ENCODE data around the gene CENPI. TPM values are rescaled to one million over a fixed set of nuclear protein-coding genes. Genes with fewer than 3 reads are reported as not detected.

Gene CENPI
- polyA plus RNA-seq, 1 of the 3 experiments (the other 2 are of a cell fraction) = 2.4 TPM

DNA sequence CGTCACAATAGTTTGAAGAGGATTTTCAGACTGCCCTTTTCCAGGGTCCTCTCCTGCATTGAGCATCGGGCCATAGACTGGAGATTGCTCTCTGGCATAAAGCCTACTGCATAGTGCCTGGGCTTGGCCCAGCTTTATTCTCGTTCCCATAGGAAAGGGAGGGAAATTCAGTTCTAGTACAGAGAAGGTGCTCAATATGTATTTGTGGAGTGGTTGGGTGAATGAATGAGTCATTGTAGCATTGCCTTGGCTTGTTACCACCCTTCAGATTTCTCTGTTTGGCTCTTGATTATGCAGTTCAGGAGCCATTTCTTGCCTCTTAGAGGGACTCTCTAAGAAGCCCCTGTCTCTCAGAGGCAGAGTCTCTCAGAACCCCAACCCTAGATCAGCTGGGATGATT lies 16.8 kb upstream of the CENPI start:
- H3K4me3 ChIP-seq (ENCODE audit: low read depth in 2 of 2, low read length in 1 of 2) = no peak overlapping the region
- no peaks in the 10 kb centered on the region for H3K79me2 ChIP-seq (ENCODE audit: insufficient read depth)
- H3F3A ChIP-seq (replicated peaks; ENCODE audit: insufficient read depth) = peaks cover 3% of the 10 kb centered on the region
- no peak overlapping the region for H3K9ac ChIP-seq
- H3K36me3 ChIP-seq (replicated peaks in 1 of 2; ENCODE audit: control insufficient read depth in 1 of 2, insufficient read depth in 2 of 2, low read length in 1 of 2) = no peaks in the 10 kb centered on the region
- POLR2A ChIA-PET = no interaction called here
- H3K4me1 ChIP-seq (ENCODE audit: control insufficient read depth in 1 of 2, insufficient read depth in 2 of 2, low read depth in 1 of 2, low read length in 1 of 2) = peaks cover 0 to 8% of the 10 kb centered on the region in 2 experiments; a peak in 1 of 4 replicates
- 47% methylated on average over 3 of the region's 3 CpGs for WGBS (ENCODE audit: low lambda C conversion rate)
- 0 out of 2 replicates have a peak overlapping the region, but pooled peaks have one; percentile 62 for H3K4me2 ChIP-seq
- no peak overlapping the region for H2AFZ ChIP-seq (ENCODE audit: low read depth)
- TF ChIP-seq RAD21 (IDR thresholded peaks at IDR 0.05; ENCODE audit: low read length) = no peak
- CTCF ChIA-PET = no interaction called here
- no peak for DNase-seq
- H3K27ac ChIP-seq (ENCODE audit: low read depth in 2 of 2, low read length in 1 of 2) = no peak overlapping the region
- no peaks in the 10 kb centered on the region for H4K20me1 ChIP-seq (ENCODE audit: insufficient read depth)
- no peaks in the 10 kb centered on the region; the same call in 1 of the 2 replicates for H3K27me3 ChIP-seq (ENCODE audit: insufficient read depth)
- H3K9me2 ChIP-seq = no peaks in the 10 kb centered on the region
- H3K9me3 ChIP-seq = no peaks in the 10 kb centered on the region

DNA sequence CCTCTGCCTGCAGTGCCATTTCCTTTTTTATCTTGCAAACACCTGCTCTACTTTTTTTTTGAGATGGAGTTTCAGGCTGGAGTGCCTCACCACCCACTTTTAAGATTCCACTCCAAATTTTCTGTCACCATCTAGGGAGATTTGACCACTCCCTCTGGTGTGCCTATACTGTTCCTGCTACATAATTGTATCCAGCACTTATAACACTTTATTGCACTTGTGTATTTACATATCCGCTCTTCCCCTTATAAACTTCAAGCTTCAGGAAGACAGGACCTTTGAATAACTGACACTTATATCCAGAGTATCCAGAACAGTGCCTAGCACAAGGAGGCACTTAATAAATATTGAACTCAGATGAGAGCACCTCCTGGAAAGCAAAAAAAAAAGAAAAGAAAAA lies 6.2 kb upstream of the CENPI start:
- Histone ChIP-seq H3K4me3 (ENCODE audit: low read depth in 2 of 2, low read length in 1 of 2) (no peak overlapping the region), H3K4me1 (ENCODE audit: control insufficient read depth in 1 of 2, insufficient read depth in 2 of 2, low read depth in 1 of 2, low read length in 1 of 2) (no peaks in the 10 kb centered on the region), H3K79me2 (ENCODE audit: insufficient read depth) (no peaks in the 10 kb centered on the region), H2AFZ (ENCODE audit: low read depth) (no peak overlapping the region), H4K20me1 (ENCODE audit: insufficient read depth) (no peaks in the 10 kb centered on the region), H3F3A (replicated peaks; ENCODE audit: insufficient read depth) (no peaks in the 10 kb centered on the region), H3K36me3 (replicated peaks in 1 of 2; ENCODE audit: control insufficient read depth in 1 of 2, insufficient read depth in 2 of 2, low read length in 1 of 2) (no peaks in the 10 kb centered on the region), H3K4me2 (no peak overlapping the region), H3K9ac (no peak overlapping the region), H3K9me2 (no peaks in the 10 kb centered on the region), H3K27me3 (ENCODE audit: insufficient read depth) (no peaks in the 10 kb centered on the region; the same call in 1 of the 2 replicates), H3K27ac (ENCODE audit: low read depth in 2 of 2, low read length in 1 of 2) (no peak overlapping the region), H3K9me3 (no peaks in the 10 kb centered on the region)
- ChIA-PET POLR2A (no interaction called here), CTCF (no interaction called here)
- DNase-seq = no peak
- no peak for TF ChIP-seq GATA2 (CRISPR knock-in tag; IDR thresholded peaks at IDR 0.05)
- TF ChIP-seq SMC3 (IDR thresholded peaks at IDR 0.05; ENCODE audit: low read depth, low read length) = no peak
- TF ChIP-seq, protein P1, sequence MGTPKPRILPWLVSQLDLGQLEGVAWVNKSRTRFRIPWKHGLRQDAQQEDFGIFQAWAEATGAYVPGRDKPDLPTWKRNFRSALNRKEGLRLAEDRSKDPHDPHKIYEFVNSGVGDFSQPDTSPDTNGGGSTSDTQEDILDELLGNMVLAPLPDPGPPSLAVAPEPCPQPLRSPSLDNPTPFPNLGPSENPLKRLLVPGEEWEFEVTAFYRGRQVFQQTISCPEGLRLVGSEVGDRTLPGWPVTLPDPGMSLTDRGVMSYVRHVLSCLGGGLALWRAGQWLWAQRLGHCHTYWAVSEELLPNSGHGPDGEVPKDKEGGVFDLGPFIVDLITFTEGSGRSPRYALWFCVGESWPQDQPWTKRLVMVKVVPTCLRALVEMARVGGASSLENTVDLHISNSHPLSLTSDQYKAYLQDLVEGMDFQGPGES (IDR thresholded peaks at IDR 0.05; ENCODE audit: low read depth, low read length) = no peak
- TF ChIP-seq, protein P2, sequence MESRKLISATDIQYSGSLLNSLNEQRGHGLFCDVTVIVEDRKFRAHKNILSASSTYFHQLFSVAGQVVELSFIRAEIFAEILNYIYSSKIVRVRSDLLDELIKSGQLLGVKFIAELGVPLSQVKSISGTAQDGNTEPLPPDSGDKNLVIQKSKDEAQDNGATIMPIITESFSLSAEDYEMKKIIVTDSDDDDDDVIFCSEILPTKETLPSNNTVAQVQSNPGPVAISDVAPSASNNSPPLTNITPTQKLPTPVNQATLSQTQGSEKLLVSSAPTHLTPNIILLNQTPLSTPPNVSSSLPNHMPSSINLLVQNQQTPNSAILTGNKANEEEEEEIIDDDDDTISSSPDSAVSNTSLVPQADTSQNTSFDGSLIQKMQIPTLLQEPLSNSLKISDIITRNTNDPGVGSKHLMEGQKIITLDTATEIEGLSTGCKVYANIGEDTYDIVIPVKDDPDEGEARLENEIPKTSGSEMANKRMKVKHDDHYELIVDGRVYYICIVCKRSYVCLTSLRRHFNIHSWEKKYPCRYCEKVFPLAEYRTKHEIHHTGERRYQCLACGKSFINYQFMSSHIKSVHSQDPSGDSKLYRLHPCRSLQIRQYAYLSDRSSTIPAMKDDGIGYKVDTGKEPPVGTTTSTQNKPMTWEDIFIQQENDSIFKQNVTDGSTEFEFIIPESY (IDR thresholded peaks at IDR 0.05; ENCODE audit: borderline replicate concordance, low read depth) = no peak
- TF ChIP-seq GABPA (IDR thresholded peaks at IDR 0.05; ENCODE audit: low read depth) = no peak
- WGBS (ENCODE audit: low lambda C conversion rate) = 63% methylated on average over 1 of the region's 1 CpG

DNA sequence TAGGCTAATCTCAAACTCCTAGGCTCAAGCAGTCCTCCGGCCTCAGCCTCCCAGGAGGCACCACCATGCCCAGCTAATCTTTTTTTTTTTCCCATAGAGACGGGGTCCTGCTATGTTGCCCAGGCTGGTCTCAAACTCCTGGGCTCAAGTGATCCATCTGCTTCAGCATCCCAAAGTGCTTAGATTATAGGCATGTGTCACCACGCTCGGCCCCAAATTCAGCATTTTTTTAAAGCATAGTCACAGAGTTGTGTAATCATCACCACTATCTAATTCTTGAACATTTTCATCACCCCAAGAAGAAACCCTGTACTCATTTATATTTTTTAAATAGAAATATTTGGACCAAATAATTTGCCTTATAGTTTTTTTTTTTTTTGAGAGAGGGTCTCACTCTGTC lies 10.3 kb downstream of the CENPI start:
- H3K4me1 ChIP-seq (ENCODE audit: control insufficient read depth in 1 of 2, insufficient read depth in 2 of 2, low read depth in 1 of 2, low read length in 1 of 2) = no peaks in the 10 kb centered on the region
- WGBS (ENCODE audit: low lambda C conversion rate) = 61% methylated on average over 4 of the region's 4 CpGs
- H3K9ac ChIP-seq = no peak overlapping the region
- ChIA-PET POLR2A (no interaction called here), CTCF (no interaction called here)
- no peaks in the 10 kb centered on the region for H3K9me2 ChIP-seq
- no peak overlapping the region for H3K27ac ChIP-seq (ENCODE audit: low read depth in 2 of 2, low read length in 1 of 2)
- DNase-seq = no peak
- H3K27me3 ChIP-seq (ENCODE audit: insufficient read depth) = peaks cover 9% of the 10 kb centered on the region; the same call in 1 of the 2 replicates
- H3F3A ChIP-seq (replicated peaks; ENCODE audit: insufficient read depth) = no peaks in the 10 kb centered on the region
- H4K20me1 ChIP-seq (ENCODE audit: insufficient read depth) = no peaks in the 10 kb centered on the region
- peaks cover 0 to 6% of the 10 kb centered on the region in 2 experiments for H3K36me3 ChIP-seq (replicated peaks in 1 of 2; ENCODE audit: control insufficient read depth in 1 of 2, insufficient read depth in 2 of 2, low read length in 1 of 2)
- H3K9me3 ChIP-seq = no peaks in the 10 kb centered on the region
- H3K4me2 ChIP-seq = no peak overlapping the region
- no peak overlapping the region for H2AFZ ChIP-seq (ENCODE audit: low read depth)
- no peak overlapping the region for H3K4me3 ChIP-seq (ENCODE audit: low read depth in 2 of 2, low read length in 1 of 2)
- H3K79me2 ChIP-seq (ENCODE audit: insufficient read depth) = peaks cover 4% of the 10 kb centered on the region; the same call in 1 of the 2 replicates
- TF ChIP-seq GABPA (IDR thresholded peaks at IDR 0.05; ENCODE audit: low read depth) (no peak), NRF1 (IDR thresholded peaks at IDR 0.05; ENCODE audit: low read depth, low read length) (no peak), RXRA (IDR thresholded peaks at IDR 0.05; ENCODE audit: borderline replicate concordance, low read depth) (no peak), FOXM1 (IDR thresholded peaks at IDR 0.05; ENCODE audit: low read depth) (no peak), RCOR1 (IDR thresholded peaks at IDR 0.05; ENCODE audit: low read length) (no peak), POLR2AphosphoS5 (IDR thresholded peaks at IDR 0.05; ENCODE audit: low read depth, low read length) (no peak), RAD21 (IDR thresholded peaks at IDR 0.05; ENCODE audit: low read length) (no peak), YY1 (IDR thresholded peaks at IDR 0.05; ENCODE audit: low read depth) (no peak), SIN3A (IDR thresholded peaks at IDR 0.05; ENCODE audit: borderline replicate concordance, low read depth, low read length) (no peak)
- TF ChIP-seq, protein P1 (IDR thresholded peaks at IDR 0.05; ENCODE audit: low read depth, low read length) = no peak
- TF ChIP-seq, protein P3, sequence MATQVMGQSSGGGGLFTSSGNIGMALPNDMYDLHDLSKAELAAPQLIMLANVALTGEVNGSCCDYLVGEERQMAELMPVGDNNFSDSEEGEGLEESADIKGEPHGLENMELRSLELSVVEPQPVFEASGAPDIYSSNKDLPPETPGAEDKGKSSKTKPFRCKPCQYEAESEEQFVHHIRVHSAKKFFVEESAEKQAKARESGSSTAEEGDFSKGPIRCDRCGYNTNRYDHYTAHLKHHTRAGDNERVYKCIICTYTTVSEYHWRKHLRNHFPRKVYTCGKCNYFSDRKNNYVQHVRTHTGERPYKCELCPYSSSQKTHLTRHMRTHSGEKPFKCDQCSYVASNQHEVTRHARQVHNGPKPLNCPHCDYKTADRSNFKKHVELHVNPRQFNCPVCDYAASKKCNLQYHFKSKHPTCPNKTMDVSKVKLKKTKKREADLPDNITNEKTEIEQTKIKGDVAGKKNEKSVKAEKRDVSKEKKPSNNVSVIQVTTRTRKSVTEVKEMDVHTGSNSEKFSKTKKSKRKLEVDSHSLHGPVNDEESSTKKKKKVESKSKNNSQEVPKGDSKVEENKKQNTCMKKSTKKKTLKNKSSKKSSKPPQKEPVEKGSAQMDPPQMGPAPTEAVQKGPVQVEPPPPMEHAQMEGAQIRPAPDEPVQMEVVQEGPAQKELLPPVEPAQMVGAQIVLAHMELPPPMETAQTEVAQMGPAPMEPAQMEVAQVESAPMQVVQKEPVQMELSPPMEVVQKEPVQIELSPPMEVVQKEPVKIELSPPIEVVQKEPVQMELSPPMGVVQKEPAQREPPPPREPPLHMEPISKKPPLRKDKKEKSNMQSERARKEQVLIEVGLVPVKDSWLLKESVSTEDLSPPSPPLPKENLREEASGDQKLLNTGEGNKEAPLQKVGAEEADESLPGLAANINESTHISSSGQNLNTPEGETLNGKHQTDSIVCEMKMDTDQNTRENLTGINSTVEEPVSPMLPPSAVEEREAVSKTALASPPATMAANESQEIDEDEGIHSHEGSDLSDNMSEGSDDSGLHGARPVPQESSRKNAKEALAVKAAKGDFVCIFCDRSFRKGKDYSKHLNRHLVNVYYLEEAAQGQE (IDR thresholded peaks at IDR 0.05; ENCODE audit: low read depth, low read length) = no peak
